ENCODE results near the gene TMTC2.
"Not testable (repeated sequence)": the region's sequence is repeated elsewhere in the genome, so short reads cannot be mapped to it uniquely, and the experiment has no call there.

TMTC2 gene

DNA sequence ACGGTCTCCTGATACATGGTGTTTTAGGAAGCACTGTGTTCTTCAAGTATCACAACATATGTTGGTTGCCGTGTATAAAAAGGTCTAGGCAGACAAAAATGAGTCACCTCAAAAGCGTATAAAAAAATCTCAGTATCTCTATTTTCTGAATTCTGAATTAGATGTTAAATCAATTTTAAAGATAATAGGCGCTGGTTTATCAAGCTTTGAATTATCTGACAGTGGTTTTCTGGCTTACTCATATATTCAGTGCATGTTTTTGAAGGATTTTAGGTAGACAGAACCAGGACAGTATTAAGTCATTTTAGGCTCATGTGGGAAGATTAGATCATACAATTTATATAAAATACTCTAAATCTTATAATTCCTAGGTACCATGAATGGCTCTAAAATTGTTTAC is 110.8 kb downstream of the TMTC2 start:
- DNase-seq: no peak

DNA sequence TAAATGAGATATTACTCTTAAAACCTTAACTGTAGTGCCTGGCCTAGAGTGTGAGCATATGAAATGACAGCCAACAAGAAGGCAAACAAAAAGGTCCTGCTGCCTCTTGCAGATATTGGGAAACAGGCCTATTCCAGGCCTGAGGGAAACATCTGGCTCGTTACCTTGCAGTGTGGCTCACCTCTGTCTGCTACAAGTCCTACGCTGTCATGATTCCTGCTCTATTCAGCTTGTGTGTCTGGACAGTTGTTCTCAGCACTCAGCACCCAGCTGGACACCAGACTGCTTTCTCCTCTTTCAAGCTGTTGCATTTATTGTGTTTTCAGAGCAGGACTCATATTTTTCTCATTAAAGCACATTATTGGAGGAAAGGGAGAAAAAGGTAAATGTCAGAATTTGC is 113.5 kb downstream of the TMTC2 start:
- DNase-seq: no peak

DNA sequence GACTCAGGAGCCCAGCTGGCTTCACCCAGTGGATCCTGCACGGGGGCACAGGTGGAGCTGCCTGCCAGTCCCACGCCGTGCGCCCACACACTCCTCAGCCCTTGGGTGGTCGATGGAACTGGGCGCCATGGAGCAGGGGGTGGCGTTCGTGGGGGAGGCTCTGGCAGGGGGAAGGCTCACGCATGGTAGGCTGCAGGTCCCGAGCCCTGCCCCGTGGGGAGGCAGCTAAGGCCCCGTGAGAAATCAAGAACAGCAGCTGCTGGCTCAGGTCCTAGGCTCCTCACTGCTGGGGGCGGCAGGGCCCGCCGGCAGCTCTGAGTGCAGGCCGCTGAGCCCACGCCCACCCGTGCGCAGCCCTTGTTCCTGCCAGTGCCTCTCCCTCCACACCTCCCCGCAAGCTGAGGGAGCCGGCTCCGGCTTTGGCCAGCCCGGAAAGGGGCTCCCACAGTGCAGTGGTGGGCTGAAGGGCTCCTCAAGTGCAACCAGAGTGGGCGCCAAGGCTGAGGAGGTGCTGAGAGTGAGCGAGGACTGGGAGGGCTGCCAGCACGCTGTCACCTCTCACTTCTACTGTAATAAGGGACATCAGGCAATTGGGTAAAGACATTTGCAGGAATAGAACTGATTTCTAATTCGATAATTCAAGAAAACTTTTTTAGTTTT is 115.4 kb downstream of the TMTC2 start:
- DNase-seq: no peak

DNA sequence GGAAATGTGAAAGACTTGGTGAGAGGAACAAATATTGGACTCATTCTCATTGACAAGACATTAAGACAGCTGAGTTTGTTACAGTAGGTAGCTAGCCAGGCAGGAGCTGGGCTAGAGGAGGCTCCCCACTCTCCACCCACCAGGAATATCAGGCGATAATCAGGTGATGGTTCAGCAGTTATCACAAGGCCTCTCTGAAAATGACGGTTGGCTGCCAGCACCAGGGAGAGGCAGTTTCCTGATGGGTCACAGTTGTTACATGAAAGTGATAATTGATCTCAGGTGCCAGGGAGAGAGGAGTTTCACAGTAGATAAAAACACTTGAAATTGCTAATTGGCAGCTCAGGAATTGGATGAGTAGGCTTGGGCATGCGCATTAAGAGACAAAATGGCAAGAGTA is 116.5 kb downstream of the TMTC2 start:
- no peak for DNase-seq

DNA sequence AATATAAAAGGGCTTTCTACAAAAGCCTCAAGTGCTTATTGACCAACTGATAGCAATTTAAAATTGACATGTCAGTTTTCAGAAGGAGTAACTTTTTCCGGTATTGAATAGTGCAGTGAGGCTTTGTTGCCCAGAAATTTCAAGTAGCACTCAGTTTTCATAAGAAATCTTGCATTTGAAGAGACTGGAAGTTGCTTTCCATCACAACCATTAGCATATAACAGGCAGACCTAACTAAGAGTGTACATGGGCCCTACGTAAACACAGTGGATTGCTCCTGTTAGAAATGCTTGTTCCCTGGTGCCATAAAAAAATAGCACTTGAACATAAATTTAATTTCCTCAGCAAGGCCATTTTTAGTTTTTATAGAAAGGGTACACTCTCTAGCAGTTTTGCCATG is 117.9 kb downstream of the TMTC2 start:
- no peak for DNase-seq

DNA sequence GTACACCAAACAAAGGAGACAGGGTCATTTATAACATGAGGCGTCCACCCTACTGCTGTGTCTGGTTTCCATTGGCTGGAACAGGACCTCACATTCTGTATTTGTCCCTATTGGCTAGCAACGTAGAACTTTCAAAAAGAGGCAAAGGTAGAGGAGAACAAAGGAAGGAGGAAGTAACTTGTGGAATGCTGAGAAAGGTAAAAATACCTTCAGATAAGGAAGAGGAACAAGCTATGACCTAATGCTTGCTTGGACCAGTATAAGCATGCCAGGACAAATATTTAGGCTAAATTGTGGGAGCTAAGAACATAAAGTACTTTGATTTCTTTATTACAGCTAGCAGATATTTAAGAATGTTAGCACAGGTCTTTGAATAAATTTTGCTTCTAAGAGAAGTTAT is 118.3 kb downstream of the TMTC2 start:
- DNase-seq: not testable (repeated sequence)

DNA sequence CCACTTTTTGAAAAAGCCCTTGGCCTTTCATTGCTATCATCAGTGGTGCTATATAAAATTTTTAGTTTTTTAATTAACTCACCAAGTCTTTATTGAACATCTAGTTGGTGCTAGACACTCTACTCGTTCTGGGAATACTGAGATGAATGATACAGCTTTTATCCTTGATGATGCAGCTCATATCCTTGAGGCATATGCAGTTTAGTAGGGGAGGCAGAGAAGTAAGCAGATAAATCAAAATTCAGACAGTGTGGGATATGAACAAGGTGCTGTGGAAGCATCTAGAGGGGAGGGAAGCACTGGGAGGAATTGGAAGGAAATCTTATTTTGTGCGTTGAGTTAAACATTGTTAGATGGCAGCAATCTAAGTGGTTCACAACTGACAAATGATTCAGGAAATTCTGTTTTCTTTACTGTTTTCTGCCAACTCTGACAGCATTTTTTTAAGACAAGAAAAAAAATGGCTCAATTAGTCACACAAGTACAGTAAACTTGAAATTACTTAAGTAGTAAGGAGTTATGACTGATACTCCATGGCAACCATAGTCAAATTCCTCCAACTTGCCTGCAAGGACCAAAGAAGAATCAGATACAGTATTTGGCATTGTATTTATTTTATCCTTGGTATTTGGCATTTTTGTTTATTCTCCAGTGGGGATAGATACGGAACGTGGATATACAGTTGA is 119.2 kb downstream of the TMTC2 start:
- DNase-seq: no peak

DNA sequence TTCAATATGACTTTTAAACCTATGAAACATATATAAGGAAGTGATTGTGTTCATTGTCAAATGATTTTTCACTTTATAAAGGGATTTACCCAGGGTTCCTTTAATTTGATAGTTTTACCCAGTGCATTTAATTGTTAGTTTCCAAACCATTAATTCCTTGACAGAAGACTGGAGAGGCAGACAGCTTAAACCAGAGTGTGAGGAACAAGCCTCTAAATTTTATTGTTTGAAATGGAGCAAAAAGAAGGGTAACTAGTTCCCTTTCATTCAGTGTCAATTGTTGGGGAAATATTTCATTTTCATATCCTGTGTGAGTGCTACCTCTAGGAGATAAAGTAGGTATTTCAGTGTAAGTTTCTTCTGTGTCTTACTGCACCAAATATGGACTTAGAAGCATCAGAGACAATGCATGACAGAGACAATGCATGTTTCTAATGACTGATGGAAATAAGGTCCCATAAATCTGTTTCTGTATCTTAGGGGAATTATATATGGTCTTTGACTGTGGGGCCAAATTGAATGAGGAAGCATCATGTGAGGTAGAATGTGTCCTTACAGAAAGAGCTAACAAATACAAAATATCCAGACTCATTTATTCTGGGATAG is 120.5 kb downstream of the TMTC2 start:
- DNase-seq: no peak

DNA sequence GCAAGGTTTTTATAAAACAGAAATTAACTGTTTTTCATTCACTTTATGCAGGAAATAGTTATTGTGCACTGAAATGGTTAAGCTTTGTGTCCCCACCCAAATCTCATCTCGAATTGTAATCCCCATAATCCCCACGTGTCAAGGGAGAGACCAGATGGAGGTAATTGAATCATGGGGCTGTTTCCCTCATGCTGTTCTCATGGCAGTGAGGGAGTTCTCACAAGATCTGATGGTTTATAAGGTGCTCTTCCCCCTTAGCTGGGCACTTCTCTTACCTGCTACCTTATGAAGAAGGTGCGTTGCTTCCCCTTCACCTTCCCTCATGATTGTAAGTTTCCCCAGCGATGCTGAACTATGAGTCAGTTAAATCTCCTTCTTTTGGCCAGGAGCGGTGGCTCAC is 123.9 kb downstream of the TMTC2 start:
- no peak for DNase-seq

DNA sequence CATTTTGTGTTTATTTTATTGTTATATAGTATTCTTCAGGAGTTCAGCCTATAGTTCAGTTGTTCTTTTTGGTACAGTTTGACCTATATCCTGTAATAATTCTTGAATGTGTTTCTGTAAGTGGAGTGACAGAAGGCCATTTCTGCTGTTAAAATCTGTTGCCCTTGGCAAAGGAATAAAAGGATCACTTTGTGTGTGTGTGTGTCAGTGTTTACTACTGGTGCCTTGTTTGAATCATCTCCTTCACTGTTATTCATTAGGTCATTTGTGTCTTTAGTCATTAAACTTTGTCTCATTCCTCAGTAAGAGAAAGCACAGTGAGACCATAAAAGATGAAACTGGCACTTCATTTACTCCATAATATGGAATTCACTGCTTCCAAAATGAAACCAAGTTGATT is 130.7 kb downstream of the TMTC2 start:
- DNase-seq: no peak

DNA sequence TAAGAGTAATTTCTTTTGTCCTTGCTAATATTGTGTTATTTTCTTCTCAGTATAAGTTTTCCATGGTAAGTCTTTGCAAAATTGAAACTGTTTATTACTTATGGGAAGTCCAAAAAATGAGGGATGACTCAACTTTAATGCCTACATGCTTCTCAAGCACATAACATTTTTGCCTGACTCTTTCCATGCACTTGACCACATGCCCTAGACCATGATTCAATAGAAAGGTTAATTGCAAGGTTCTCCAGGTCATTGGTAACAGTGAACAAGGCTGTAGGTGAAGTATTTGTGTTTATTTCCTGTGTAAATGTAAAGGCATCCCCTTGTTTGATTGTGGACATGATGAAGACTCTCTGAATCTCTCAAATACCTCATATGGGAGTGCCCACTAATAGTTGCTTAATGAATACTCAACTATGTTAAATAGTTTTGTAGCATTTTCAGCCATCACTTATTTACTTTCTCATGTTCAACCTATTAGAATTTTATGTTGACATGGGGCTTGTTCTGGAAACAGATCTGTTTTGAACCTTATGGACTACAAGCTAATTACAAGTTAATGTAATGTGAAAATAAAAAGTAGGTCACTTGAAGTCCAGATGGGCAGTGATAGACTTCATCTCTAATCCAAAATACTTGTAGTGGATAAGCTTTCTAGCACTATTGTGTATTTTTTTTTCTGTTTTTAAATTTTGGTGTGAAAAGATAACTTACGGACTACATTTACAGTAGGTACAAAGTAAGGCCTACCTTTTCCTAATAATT is 131.7 kb downstream of the TMTC2 start:
- DNase-seq: no peak

DNA sequence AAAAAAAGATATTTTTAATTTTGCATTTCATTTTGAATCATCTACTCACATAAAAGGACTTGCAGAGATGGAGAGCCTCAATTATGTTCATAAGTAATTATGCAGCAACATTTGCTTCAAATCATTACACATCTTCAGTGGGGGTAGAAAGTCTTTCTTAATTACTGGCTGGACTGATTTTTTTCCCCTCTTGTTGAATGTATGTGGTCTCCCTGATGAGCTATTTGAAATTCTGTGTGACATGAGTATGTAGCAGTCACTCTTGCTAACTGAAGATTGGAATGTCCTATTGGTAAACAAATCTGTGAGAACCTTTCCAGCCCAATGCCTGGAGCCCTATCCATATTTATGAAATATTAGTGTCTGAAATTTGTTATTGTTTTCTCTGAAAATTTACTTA is 139.8 kb downstream of the TMTC2 start:
- DNase-seq: no peak

DNA sequence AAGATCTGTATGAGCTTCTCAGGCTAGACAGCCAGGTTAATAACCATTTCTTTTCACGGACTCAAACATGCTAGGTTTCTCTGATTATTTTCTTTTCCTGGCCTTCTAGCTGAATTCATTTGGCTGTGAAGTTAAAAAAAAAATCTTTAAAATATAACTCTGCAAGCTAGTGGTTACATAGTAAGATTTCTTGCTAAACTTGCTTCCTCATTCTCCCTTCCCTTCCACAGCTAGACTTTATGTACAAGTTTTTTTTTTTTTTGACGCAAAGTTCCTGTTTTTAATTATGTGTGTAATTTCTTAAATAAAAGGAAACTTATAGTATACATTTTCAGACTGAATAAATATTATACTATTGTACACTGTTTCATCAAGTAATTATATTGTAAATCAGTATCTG is 145.4 kb downstream of the TMTC2 start:
- no peak for DNase-seq

DNA sequence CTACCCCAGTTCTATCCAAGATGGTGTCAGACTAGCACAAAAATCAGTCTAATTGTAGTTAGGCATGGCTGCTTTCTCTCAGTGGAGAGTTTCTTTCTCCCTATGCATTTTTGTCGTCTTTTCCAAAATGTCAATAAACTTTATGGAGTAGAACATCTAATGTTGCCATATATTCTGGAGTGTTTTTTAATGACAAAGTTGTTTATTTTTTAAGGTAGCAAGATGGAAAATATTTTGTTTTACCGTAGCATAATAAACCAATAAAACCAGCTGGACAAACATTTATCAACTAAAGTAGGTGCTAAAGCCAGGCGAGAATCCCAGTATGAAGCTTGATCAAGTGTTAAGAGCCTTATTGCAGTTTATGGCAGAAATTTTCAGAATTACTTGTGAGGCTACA is 146.3 kb downstream of the TMTC2 start:
- DNase-seq: no peak

DNA sequence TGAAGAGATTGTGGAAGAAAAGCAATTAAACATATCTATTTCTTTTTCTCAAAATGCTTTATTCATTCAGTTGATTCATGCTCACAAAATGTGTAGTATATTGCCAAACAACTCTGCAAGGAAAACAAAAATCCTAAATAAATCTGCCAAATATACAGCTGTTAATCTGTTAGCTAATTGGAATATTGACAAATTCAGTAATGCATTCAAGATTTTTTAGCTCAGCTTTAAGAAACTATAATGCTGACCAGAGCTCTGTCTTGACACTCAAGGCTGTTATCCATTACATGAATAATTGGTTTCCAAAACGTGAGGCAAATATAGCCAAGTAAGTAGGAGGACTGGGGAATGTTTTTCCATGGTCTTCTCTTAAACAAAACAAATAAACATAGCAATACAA is 146.8 kb downstream of the TMTC2 start:
- no peak for DNase-seq

DNA sequence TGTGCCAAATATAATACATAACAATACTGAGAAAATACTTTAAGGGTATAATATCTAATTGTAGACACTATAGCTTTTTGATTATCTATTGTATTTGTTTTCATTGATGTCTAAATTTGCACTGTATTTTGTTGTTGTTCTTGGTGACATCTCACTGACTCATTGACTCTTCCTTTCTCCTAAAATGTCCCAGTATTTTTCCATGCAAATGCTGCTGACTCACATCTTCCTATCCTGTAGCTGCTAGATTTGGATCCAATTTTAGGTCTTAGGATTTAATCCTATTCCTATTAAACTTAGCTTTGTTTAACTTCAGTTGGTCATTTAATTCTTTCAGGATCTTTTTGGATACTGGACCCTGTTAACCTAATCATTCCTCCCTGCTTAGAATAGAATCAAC is 148.5 kb downstream of the TMTC2 start:
- no peak for DNase-seq

DNA sequence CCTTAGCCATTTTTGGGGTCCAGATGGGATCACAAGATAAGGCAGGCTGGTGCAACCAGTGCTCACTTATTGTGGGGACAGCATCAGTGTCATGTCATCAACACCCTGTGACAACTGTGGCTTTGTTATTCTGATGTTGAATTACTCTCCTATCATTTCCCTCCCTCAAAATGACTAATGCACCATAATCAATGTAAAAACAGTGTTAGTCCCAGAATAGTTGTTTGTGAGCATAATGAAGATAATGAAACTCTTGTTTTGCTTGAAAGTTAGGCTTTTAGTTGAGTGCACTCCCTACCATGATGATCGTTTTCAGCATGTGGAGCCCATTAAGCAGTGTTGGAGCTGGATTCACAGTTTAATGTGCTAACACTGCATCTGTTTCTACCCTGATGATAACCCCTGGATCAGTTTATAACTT is 151.4 kb downstream of the TMTC2 start:
- no peak for DNase-seq

DNA sequence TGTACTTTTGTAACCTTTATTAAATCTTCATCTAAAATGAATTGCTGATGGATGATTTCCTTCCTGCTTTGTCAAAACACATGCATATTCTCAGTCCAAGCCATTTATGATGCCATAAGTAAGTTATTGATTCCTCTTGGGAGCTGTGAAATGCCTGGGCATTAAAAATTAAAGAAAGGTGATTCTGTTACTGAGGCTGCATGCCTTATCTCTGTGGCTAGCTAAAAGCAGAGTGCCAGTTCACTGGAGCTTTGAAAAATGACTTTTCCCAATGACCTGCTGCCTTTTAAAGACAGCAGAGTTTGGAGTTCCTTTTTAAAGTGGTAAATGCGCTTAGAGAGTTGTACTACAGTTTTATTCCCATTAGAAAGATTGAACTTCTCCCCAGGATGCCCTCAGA is 152.1 kb downstream of the TMTC2 start:
- DNase-seq: no peak

DNA sequence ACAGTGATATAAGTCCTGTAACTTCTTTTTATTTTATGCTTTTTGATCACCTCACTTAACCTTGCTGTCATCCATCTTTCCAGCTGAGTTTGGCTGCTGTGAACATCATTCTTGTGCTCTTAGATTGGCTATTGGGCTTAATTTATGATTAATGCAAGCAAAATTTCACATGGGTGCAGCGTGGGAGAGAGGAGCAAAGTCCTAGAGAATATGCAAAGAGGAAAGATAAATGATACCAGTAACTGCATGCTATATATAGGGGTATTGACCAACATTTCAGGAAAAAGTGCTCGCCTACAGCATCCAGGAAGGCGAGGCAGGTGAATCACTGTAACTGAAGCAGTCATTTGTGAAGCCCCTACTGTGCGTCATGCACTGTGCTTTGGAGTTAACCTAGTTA is 153.1 kb downstream of the TMTC2 start:
- no peak for DNase-seq

DNA sequence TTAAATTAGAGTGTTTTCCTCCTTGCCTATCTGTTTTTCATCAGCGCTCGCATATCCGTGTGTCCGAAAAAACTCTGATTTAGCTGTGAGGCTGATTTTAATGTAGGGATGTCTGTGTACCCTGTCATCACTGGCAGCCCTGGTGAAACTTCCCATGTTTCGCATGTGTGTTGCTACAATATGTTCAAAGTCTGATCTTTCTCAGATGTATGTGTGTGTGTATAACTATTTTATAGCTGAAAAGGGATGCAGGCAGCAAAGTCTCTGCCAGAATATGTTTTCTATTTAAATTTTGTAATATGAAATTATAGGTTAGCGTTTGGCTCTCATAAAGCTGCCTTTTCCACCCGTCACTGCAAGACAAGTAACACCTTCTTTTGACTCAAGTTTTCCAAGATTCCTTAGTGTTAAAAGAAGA is 154.8 kb downstream of the TMTC2 start:
- no peak for DNase-seq

DNA sequence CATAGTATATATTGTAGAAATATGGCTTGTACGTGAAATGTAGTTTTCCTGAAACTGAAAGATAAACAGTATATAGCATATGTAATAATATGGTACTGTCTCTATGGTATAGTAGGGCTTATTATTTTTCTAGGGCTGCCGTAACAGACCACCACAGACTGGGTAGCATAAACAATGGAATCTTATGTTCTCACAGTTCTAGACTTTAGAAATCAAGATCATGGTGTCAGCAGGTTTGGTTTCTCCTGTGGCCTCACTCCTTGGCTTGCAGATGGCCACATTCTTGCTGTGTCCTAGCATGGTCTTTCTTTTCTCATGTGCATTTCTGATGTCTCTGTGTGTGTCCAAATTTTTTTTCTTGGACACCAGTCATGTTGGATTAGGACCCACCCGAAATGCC is 155.8 kb downstream of the TMTC2 start:
- no peak for DNase-seq

DNA sequence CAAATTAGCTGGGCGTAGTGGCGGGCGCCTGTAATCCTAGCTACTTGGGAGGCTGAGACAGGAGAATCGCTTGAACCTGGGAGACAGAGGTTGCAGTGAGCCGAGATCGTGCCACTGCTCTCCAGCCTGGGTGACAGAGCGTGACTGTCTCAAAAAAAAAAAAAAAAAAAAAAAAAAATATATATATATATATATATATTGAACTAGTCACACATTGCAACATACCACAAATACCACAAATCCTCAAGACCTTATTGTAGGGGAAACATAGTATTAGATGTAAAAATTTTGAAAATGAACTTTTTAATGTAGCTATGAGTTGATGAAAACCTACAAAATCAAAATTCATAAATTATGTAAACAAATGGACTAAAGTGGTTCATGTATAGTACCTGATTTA is 158.4 kb downstream of the TMTC2 start:
- DNase-seq: not testable (repeated sequence)

DNA sequence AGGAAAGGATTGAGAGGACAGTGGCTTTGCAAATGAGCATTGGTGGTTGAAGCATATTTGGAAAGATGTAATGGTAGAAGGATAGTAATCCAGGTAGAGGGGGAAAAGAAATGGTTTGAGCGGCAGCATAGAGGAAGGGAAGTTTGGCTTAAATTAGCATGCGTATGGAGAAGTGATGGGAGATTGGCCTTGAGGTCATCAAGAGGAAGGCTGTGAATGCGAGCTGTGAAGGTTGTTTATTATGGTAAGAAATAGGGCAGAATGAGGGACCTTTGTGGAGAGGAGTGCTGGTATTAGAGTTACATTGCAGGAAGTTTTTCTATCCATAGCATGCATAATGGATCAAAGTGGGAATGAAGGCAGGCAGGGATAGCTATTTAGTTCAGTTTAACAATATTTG is 162.1 kb downstream of the TMTC2 start:
- no peak for DNase-seq

DNA sequence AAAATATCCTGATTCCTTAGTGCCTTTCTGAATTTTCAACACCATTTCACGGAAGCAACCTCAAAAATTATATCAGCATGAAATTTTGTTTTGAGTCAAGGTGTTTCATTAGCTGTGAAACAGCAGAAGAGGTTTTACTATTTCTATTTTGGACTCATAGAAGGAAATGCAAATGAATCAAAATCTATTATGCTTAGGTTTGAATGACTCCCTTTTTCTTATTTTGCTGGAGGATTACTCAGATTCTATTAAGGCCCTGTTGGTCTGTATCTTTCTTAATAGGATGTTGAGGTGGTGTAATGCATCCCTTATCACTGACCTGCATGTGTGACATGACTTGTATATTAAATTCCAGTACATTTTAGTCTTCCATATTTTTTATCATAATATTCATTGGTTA is 165.8 kb downstream of the TMTC2 start:
- no peak for DNase-seq
